ENCODE measurements around the gene MYG1. TPM values are rescaled to one million over a fixed set of nuclear protein-coding genes. Genes with fewer than 3 reads are reported as not detected.

Gene MYG1
- total RNA-seq, 2 experiments from 2014 or later, result 53.4 to 64.9 TPM

DNA sequence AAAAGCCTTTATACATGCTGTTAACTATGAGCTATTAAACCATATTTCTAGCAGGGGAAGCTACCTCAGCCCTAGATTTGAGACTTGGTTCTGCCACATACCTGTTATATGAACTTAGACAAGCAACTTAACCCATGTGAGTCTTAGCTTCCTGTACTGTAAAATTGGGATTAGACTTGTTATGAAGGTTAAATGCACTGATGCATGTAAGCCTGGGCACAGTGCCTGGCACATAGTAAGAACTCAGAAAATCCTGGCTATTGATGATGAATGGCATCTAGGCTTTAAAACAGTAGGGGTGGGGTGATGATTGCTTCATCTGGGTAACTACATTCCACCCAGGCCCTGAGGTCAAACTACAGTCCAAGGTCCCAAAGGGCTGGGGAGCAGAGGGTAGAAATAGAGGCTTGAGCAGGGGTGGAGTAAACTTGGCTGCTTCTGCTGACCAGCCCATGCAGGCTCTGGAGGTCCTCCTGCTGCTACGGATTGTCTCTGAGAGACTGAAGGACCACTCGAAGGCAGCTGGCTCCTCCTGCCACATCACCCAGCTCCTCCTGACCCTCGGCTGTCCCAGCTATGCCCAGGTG, 20.1 kb upstream of the MYG1 start:
- Histone ChIP-seq H3K4me1 (ENCODE audit: insufficient read depth, low read length, poor library complexity, severe bottlenecking) (no peaks in the 10 kb centered on the region), H3K79me2 (ENCODE audit: insufficient read depth, low read depth, low read length) (no peaks in the 10 kb centered on the region), H4K20me1 (ENCODE audit: insufficient read depth, low read length) (no peaks in the 10 kb centered on the region), H3K4me3 (ENCODE audit: low read depth, low read length, poor library complexity, severe bottlenecking) (no peak overlapping the region), H3K36me3 (ENCODE audit: insufficient read depth, low read length) (peaks cover 97% of the 10 kb centered on the region), H3K4me2 (ENCODE audit: low read length) (no peak overlapping the region), H3K9me3 (ENCODE audit: low read length) (no peaks in the 10 kb centered on the region), H3K27ac (ENCODE audit: low read depth, low read length, poor library complexity, severe bottlenecking) (no peak overlapping the region), H3K9me2 (ENCODE audit: insufficient read depth, low read length) (no peaks in the 10 kb centered on the region), H2AFZ (ENCODE audit: low read length) (no peak overlapping the region)
- POLR2A ChIA-PET, result interaction anchor here (0.8 to 3.4 kb wide), 2 partner anchors 10 to 16 kb away, joined by 5 to 16 read pairs; partner anchors contain the start of gene PFDN5
- BruUV-seq (replicated peaks), result no TSS peak
- no peak for TF ChIP-seq EZH2phosphoT487 (IDR thresholded peaks at IDR 0.05; ENCODE audit: borderline replicate concordance, low read depth, low read length)
- TF ChIP-seq, protein P1, sequence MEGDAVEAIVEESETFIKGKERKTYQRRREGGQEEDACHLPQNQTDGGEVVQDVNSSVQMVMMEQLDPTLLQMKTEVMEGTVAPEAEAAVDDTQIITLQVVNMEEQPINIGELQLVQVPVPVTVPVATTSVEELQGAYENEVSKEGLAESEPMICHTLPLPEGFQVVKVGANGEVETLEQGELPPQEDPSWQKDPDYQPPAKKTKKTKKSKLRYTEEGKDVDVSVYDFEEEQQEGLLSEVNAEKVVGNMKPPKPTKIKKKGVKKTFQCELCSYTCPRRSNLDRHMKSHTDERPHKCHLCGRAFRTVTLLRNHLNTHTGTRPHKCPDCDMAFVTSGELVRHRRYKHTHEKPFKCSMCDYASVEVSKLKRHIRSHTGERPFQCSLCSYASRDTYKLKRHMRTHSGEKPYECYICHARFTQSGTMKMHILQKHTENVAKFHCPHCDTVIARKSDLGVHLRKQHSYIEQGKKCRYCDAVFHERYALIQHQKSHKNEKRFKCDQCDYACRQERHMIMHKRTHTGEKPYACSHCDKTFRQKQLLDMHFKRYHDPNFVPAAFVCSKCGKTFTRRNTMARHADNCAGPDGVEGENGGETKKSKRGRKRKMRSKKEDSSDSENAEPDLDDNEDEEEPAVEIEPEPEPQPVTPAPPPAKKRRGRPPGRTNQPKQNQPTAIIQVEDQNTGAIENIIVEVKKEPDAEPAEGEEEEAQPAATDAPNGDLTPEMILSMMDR (conservative IDR thresholded peaks at IDR 0.05; ENCODE audit: low read length), result no peak
- intact Hi-C loops (cut with micrococcal nuclease; ENCODE audit: unreplicated experiment), result no loop called here
- CTCF ChIA-PET (ENCODE audit: unreplicated experiment), result interaction anchor here (0.8 to 1.3 kb wide), 2 partner anchors 11 to 20 kb away, joined by 3 to 4 read pairs; partner anchors contain the start of gene MYG1
- no peak for DNase-seq (ENCODE audit: low spot score)

DNA sequence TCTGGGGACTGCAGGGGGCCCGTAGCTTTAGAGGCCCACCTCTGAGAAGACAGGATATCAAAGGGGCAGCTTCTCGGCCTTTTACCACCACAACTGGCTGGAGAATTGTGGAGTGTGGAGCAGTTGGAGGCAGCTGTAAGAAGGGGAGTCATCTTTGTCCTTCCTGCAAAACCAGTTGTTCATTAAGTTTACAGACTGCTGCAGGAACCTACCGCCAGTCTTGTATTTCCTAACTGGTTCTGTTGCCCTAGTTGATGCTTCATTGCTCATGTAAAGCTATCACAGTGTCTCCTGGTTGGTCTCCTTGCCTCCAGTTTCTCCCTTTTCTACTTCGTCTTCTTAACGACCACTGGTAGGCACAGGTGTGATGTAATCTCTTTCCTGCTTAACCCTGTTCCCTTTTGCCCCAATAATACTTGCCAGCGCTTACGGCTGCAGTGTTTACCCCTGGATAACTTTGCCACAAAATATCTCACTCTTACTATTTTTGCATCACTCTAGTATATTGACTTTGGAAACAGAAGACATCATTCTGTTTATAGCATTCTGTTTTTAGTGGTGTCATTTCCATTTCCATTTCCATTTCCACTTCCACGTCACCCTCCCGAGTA, 19.5 kb upstream of the MYG1 start:
- Histone ChIP-seq H3K9me3 (ENCODE audit: low read length) (no peaks in the 10 kb centered on the region), H3K4me3 (ENCODE audit: low read depth, low read length, poor library complexity, severe bottlenecking) (no peak overlapping the region), H3K9me2 (ENCODE audit: insufficient read depth, low read length) (no peaks in the 10 kb centered on the region), H2AFZ (ENCODE audit: low read length) (no peak overlapping the region), H4K20me1 (ENCODE audit: insufficient read depth, low read length) (no peaks in the 10 kb centered on the region), H3K4me1 (ENCODE audit: insufficient read depth, low read length, poor library complexity, severe bottlenecking) (no peaks in the 10 kb centered on the region), H3K4me2 (ENCODE audit: low read length) (no peak overlapping the region), H3K36me3 (ENCODE audit: insufficient read depth, low read length) (peaks cover 97% of the 10 kb centered on the region), H3K27ac (ENCODE audit: low read depth, low read length, poor library complexity, severe bottlenecking) (no peak overlapping the region), H3K79me2 (ENCODE audit: insufficient read depth, low read depth, low read length) (no peaks in the 10 kb centered on the region)
- no peak for TF ChIP-seq EZH2phosphoT487 (IDR thresholded peaks at IDR 0.05; ENCODE audit: borderline replicate concordance, low read depth, low read length)
- TF ChIP-seq, protein P1 (conservative IDR thresholded peaks at IDR 0.05; ENCODE audit: low read length), result no peak
- ChIA-PET CTCF (ENCODE audit: unreplicated experiment) (interaction anchor here (1.3 kb wide), 1 partner anchor 11 kb away, joined by 3 read pairs; no protein-coding TSS in a partner anchor), POLR2A (interaction anchor here (0.7 to 3.4 kb wide), 3 partner anchors 10 to 104 kb away, joined by 3 to 16 read pairs (median 5); partner anchors contain the start of gene PFDN5)
- intact Hi-C loops (cut with micrococcal nuclease; ENCODE audit: unreplicated experiment), result no loop called here
- DNase-seq (ENCODE audit: low spot score), result no peak
- BruUV-seq (replicated peaks), result no TSS peak

DNA sequence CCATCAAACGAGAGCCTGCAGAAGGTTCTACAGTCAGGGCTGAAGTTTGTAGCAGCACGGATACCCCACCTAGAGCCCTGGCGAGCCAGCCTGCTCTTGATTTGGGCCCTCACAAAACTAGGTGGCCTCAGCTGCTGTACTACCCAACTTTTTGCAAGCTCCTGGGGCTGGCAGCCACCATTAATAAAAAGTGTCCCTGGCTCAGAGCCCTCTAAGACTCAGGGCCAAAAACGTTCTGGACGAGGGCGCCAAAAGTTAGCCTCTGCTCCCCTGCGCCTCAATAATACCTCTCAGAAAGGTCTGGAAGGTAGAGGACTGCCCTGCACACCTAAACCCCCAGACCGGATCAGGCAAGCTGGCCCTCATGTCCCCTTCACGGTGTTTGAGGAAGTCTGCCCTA, 13.0 kb upstream of the MYG1 start:
- no peak overlapping the region for H3K4me3 ChIP-seq (ENCODE audit: low read depth, low read length, poor library complexity, severe bottlenecking)
- no peaks in the 10 kb centered on the region for H3K79me2 ChIP-seq (ENCODE audit: insufficient read depth, low read depth, low read length)
- H3K9me2 ChIP-seq (ENCODE audit: insufficient read depth, low read length), result no peaks in the 10 kb centered on the region
- H3K9me3 ChIP-seq (ENCODE audit: low read length), result no peaks in the 10 kb centered on the region
- no peak for DNase-seq (ENCODE audit: low spot score)
- BruUV-seq (replicated peaks), result no TSS peak
- no peaks in the 10 kb centered on the region for H4K20me1 ChIP-seq (ENCODE audit: insufficient read depth, low read length)
- no peak overlapping the region for H2AFZ ChIP-seq (ENCODE audit: low read length)
- CTCF ChIA-PET (ENCODE audit: unreplicated experiment), result interaction anchor here (1.0 kb wide), 1 partner anchor 17 kb away, joined by 4 read pairs; no protein-coding TSS in a partner anchor
- no peaks in the 10 kb centered on the region for H3K4me1 ChIP-seq (ENCODE audit: insufficient read depth, low read length, poor library complexity, severe bottlenecking)
- no peak overlapping the region for H3K27ac ChIP-seq (ENCODE audit: low read depth, low read length, poor library complexity, severe bottlenecking)
- TF ChIP-seq, protein P1 (conservative IDR thresholded peaks at IDR 0.05; ENCODE audit: low read length), result no peak
- no peak for TF ChIP-seq EZH2phosphoT487 (IDR thresholded peaks at IDR 0.05; ENCODE audit: borderline replicate concordance, low read depth, low read length)
- H3K4me2 ChIP-seq (ENCODE audit: low read length), result no peak overlapping the region
- intact Hi-C loops (cut with micrococcal nuclease; ENCODE audit: unreplicated experiment), result no loop called here
- POLR2A ChIA-PET, result interaction anchor here (1.4 kb wide), 1 partner anchor 35 kb away, joined by 3 read pairs; the partner anchor contains the start of gene AAAS
- H3K36me3 ChIP-seq (ENCODE audit: insufficient read depth, low read length), result peaks cover 90% of the 10 kb centered on the region

Data from OCI-LY7 (cell line).